ENCODE results near the gene PTPRE. TPM values are rescaled to one million over a fixed set of nuclear protein-coding genes. Genes with fewer than 3 reads are reported as not detected.

The PTPRE gene
- total RNA-seq, 1 experiment from 2014 or later, result 0.70 TPM

DNA sequence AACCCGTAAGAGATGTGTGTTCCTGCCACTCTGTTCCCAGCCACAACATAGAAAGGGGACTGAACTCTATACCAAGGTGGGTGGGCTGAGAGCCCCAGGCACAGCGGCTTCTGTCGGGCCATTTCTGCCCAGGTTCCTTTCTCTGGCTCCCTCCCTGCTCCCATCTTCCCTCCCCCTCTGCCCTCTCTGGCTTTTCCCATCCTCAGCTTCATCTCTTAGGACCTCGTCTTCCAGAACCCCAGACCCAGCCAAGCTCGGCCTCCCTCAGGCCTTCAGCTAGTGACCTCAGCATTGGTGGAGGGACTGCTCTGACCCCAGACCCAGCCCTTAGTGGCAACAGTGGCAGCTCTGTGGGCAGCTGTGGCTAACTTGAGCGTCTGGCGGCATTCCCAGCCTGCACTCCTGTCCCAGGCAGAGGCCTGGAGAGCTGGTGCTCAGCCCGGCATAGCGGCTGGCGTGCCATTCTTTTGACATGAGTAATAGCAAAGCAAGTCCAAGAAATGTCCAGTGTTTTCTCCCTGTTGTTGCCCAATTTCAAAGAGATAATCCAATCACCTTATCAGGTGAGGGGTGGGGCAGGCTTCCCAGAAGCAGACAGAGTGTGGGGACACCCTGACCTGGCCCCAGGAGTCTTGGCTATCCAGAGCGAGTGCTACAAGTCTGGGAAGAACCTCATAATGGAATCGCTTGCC, 15.9 kb downstream of the PTPRE start:
- Histone ChIP-seq H2BK15ac (ENCODE audit: low read depth, low read length) (no peak overlapping the region), H4K91ac (ENCODE audit: insufficient read length, low read depth, low read length) (no peak overlapping the region), H3K23me2 (ENCODE audit: insufficient read length, low read depth, low read length, poor library complexity, severe bottlenecking) (no peaks in the 10 kb centered on the region), H2BK5ac (ENCODE audit: insufficient read length, low read length) (no peak overlapping the region), H2AK5ac (ENCODE audit: insufficient read length, low read length) (no peak overlapping the region), H3K4me1 (ENCODE audit: insufficient read depth, low read length) (no peaks in the 10 kb centered on the region), H3K14ac (ENCODE audit: insufficient read depth, low read length) (no peak overlapping the region), H4K8ac (replicated peaks; ENCODE audit: insufficient read length, low read depth, low read length) (no peak overlapping the region), H3K79me1 (ENCODE audit: insufficient read depth, low read depth, low read length, poor library complexity, severe bottlenecking) (no peaks in the 10 kb centered on the region), H4K20me1 (ENCODE audit: control insufficient read depth, insufficient read depth, insufficient read length) (no peaks in the 10 kb centered on the region), H3K27ac (ENCODE audit: insufficient read length, low read depth, low read length) (no peak overlapping the region), H3K4ac (ENCODE audit: low read depth, low read length) (no peak overlapping the region), H3K9ac (ENCODE audit: extremely low read depth, insufficient read length, low read length) (no peak overlapping the region), H2BK12ac (ENCODE audit: insufficient read length, low read depth, low read length) (no peak overlapping the region), H3K27me3 (ENCODE audit: insufficient read depth, low read length) (no peaks in the 10 kb centered on the region), H3K4me2 (ENCODE audit: insufficient read depth, insufficient read length, low read length) (no peak overlapping the region), H3K18ac (ENCODE audit: insufficient read length, low read depth, low read length) (no peak overlapping the region), H4K5ac (ENCODE audit: insufficient read length, low read depth, low read length) (no peak overlapping the region), H3T11ph (ENCODE audit: low read length) (no peak overlapping the region), H3K56ac (ENCODE audit: insufficient read length, low read depth, low read length) (no peak overlapping the region), H2BK120ac (ENCODE audit: low read depth, low read length, poor library complexity, severe bottlenecking) (no peak overlapping the region), H3K9me3 (ENCODE audit: control insufficient read depth, low read depth, low read length) (no peaks in the 10 kb centered on the region), H2AFZ (ENCODE audit: low read length) (no peak overlapping the region), H3K23ac (ENCODE audit: insufficient read length, low read depth, low read length) (no peak overlapping the region), H2BK20ac (ENCODE audit: low read depth, low read length, poor library complexity, severe bottlenecking) (no peak overlapping the region), H3K79me2 (ENCODE audit: insufficient read depth, low read length) (no peaks in the 10 kb centered on the region)
- Mint-ChIP-seq H3K27me3 (ENCODE audit: low read depth) (peaks cover 2% of the 10 kb centered on the region; the same call in 1 of the 2 replicates), H3K9me3 (peaks cover 2 to 4% of the 10 kb centered on the region in 2 experiments; a peak in 3 of 5 replicates), H3K4me1 (peaks cover 15 to 16% of the 10 kb centered on the region in 2 experiments; a peak in 3 of 4 replicates), H3K4me3 (no peak overlapping the region), H3K27ac (peak overlapping the region in 1 of 3 experiments; percentile 48; a peak in 1 of 7 replicates), H3K36me3 (ENCODE audit: insufficient read depth in 1 of 3, low read depth in 3 of 3) (peaks cover 0 to 4% (median 2%) of the 10 kb centered on the region in 3 experiments; a peak in 3 of 7 replicates)
- no CpG with 5 or more reads among the region's 12 CpGs for WGBS (ENCODE audit: extremely low coverage, insufficient read length, low lambda C conversion rate)
- TF ChIP-seq, protein P1, sequence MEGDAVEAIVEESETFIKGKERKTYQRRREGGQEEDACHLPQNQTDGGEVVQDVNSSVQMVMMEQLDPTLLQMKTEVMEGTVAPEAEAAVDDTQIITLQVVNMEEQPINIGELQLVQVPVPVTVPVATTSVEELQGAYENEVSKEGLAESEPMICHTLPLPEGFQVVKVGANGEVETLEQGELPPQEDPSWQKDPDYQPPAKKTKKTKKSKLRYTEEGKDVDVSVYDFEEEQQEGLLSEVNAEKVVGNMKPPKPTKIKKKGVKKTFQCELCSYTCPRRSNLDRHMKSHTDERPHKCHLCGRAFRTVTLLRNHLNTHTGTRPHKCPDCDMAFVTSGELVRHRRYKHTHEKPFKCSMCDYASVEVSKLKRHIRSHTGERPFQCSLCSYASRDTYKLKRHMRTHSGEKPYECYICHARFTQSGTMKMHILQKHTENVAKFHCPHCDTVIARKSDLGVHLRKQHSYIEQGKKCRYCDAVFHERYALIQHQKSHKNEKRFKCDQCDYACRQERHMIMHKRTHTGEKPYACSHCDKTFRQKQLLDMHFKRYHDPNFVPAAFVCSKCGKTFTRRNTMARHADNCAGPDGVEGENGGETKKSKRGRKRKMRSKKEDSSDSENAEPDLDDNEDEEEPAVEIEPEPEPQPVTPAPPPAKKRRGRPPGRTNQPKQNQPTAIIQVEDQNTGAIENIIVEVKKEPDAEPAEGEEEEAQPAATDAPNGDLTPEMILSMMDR (conservative IDR thresholded peaks at IDR 0.05), result no peak
- DNase-seq, result no peak

All from H9 (cell line).